Measurements from ENCODE around the gene PA2G4.
A peak's percentile ranks its signal among the peaks of the same experiment; 100 is the strongest.

PA2G4 gene

DNA sequence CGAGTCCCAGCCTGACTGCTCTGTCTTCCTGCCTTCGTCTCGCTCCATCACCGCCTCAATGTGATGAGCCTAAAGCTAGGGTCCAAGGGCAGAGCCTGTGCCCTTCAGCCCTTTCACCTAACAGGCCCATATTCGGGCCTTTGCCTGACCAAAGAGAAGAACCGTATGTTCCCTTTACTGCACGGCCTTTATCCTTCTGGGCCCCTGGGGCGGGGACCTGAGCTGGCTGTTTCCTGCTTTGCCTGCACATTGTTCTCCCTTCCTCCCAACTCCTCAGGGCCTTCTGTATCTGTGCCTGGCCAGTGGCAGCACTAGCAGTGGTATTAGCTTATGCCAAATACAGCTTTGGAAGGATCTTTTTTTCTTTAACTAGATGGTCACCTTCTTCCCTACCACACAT lies 39.5 kb downstream of the PA2G4 start:
- H3K9me3 ChIP-seq (ENCODE audit: control insufficient read depth, insufficient read depth, low read length): 0 out of 2 replicates have a peak, but pooled peaks cover 4% of the 10 kb centered on the region
- H3K27ac ChIP-seq (ENCODE audit: low read depth, low read length): no peak overlapping the region

DNA sequence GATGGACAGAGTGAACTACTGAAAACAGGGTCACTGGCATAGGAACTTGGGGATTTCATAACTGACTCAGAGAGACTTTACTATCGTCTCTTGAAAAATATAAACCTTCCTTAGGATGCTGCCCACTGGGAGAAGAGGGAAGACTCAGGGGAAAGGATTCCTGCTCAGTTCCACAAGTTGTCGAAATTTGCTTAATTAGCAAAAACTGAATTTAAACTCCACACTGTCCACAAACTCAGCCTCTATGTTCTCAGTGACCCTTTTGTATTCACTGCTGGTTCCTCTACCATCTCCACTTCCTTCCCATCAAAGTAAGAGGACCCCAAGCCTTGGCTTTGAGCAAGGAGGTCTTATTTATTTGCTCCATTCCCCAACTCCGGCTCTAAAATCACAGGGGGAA lies 40.9 kb downstream of the PA2G4 start:
- H3K4me1 ChIP-seq (ENCODE audit: control insufficient read depth, insufficient read depth, low read length): no peaks in the 10 kb centered on the region
- H3K9me3 ChIP-seq (ENCODE audit: control insufficient read depth, insufficient read depth, low read length): 0 out of 2 replicates have a peak, but pooled peaks cover 4% of the 10 kb centered on the region
- H3K36me3 ChIP-seq (ENCODE audit: control insufficient read depth, insufficient read depth, low read length): peaks cover 55% of the 10 kb centered on the region
- H3K27ac ChIP-seq (ENCODE audit: low read depth, low read length): no peak overlapping the region
- no peak overlapping the region for H3K4me3 ChIP-seq (ENCODE audit: low read depth, low read length)
- H3K27me3 ChIP-seq (ENCODE audit: control insufficient read depth, insufficient read depth, low read length): no peaks in the 10 kb centered on the region
- no peak overlapping the region for H3K9ac ChIP-seq (ENCODE audit: low read depth, low read length)

More for the DNA sequence above, 39.5 kb downstream of the PA2G4 start:
- H3K9ac ChIP-seq (ENCODE audit: low read depth, low read length): no peak overlapping the region
- no peaks in the 10 kb centered on the region for H3K4me1 ChIP-seq (ENCODE audit: control insufficient read depth, insufficient read depth, low read length)
- no peak overlapping the region for H3K4me3 ChIP-seq (ENCODE audit: low read depth, low read length)
- no peaks in the 10 kb centered on the region for H3K27me3 ChIP-seq (ENCODE audit: control insufficient read depth, insufficient read depth, low read length)
- peaks cover 62% of the 10 kb centered on the region for H3K36me3 ChIP-seq (ENCODE audit: control insufficient read depth, insufficient read depth, low read length)

DNA sequence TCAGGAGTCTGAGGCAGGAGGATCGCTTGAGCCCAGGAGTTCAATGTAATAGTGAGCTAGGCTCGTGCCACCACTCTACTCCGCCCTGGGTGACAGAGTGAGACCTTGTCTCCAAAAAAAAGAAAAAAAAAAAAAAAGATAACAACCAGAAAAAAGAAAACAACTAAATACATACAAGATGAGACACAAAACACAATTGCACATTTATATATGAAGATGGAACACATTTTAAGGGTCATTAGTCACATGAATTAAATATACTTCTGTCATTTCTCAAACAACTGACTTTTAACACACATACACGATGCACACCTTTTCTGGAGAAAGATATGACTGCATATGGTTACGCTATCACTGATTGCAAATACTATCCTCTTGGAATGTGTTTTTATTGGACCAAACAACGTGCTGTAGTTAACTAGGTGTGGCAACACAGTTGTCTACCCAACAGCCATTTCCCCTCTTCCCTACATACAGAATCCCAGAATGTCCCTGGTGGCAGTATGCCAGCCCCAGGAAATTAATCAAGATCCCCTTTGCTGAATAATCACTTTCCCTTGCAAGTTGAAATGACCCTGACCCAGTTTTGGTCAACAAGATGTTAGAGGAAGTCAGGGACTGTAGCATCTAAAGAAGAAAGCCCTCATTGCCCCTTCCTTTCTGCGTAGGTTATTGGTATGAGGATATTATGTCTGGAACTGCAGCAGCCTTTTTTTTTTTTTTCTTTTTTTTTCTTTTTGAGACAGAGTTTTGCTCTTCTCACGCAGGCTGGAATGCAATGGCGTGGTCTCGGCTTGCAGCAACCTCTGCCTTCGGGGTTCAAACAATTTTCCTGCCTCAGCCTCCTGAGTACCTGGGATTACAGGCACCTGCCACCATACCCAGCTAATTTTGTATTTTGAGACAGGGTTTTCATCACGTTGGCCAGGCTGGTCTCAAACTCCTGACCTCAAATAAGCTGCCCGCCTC lies 42.4 kb downstream of the PA2G4 start:
- Histone ChIP-seq H3K9ac (ENCODE audit: low read depth, low read length) (no peak overlapping the region), H3K4me1 (ENCODE audit: control insufficient read depth, insufficient read depth, low read length) (0 out of 2 replicates have a peak, but pooled peaks cover 3% of the 10 kb centered on the region), H3K4me3 (ENCODE audit: low read depth, low read length) (no peak overlapping the region), H3K9me3 (ENCODE audit: control insufficient read depth, insufficient read depth, low read length) (no peaks in the 10 kb centered on the region), H3K27ac (ENCODE audit: low read depth, low read length) (no peak overlapping the region), H3K36me3 (ENCODE audit: control insufficient read depth, insufficient read depth, low read length) (peaks cover 43% of the 10 kb centered on the region), H3K27me3 (ENCODE audit: control insufficient read depth, insufficient read depth, low read length) (no peaks in the 10 kb centered on the region)

DNA sequence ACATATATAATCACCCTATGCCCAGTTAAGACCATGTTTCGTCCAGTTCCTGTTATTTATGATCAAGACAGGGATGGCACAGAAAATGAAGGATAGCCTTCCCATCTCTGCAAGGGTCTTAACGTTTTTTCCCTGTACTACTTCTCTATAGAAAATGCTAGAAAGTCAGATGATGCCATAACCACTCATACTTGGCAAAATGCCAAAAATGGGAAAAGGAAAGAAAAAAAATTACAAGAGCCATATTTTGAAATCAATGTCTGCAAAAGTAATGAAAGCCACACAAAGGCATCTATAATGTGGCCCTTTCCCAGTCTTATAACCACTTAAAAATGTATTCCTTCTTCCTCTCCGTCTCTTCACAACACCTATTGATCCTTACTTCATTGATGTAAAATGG lies 46.2 kb downstream of the PA2G4 start:
- no peak overlapping the region for H3K27ac ChIP-seq (ENCODE audit: low read depth, low read length)
- H3K9ac ChIP-seq (ENCODE audit: low read depth, low read length): no peak overlapping the region
- peaks cover 22% of the 10 kb centered on the region for H3K36me3 ChIP-seq (ENCODE audit: control insufficient read depth, insufficient read depth, low read length)
- no peaks in the 10 kb centered on the region for H3K9me3 ChIP-seq (ENCODE audit: control insufficient read depth, insufficient read depth, low read length)
- H3K4me1 ChIP-seq (ENCODE audit: control insufficient read depth, insufficient read depth, low read length): peaks cover 10% of the 10 kb centered on the region; the same call in 1 of the 2 replicates
- H3K4me3 ChIP-seq (ENCODE audit: low read depth, low read length): no peak overlapping the region
- no peaks in the 10 kb centered on the region for H3K27me3 ChIP-seq (ENCODE audit: control insufficient read depth, insufficient read depth, low read length)

- H3K9me3 ChIP-seq (ENCODE audit: control insufficient read depth, insufficient read depth, low read length): no peaks in the 10 kb centered on the region
- peak overlapping the region; percentile 92 for H3K4me3 ChIP-seq (ENCODE audit: low read depth, low read length)
- H3K4me1 ChIP-seq (ENCODE audit: control insufficient read depth, insufficient read depth, low read length): peaks cover 10% of the 10 kb centered on the region; the same call in 1 of the 2 replicates
- peak overlapping the region; percentile 79 for H3K9ac ChIP-seq (ENCODE audit: low read depth, low read length)
- H3K27me3 ChIP-seq (ENCODE audit: control insufficient read depth, insufficient read depth, low read length): no peaks in the 10 kb centered on the region
- H3K36me3 ChIP-seq (ENCODE audit: control insufficient read depth, insufficient read depth, low read length): peaks cover 27% of the 10 kb centered on the region
- H3K27ac ChIP-seq (ENCODE audit: low read depth, low read length): peak overlapping the region; percentile 98
Observed at GRCh38 chr12:56151672-56152131, 47.3 kb downstream of the PA2G4 start.

DNA sequence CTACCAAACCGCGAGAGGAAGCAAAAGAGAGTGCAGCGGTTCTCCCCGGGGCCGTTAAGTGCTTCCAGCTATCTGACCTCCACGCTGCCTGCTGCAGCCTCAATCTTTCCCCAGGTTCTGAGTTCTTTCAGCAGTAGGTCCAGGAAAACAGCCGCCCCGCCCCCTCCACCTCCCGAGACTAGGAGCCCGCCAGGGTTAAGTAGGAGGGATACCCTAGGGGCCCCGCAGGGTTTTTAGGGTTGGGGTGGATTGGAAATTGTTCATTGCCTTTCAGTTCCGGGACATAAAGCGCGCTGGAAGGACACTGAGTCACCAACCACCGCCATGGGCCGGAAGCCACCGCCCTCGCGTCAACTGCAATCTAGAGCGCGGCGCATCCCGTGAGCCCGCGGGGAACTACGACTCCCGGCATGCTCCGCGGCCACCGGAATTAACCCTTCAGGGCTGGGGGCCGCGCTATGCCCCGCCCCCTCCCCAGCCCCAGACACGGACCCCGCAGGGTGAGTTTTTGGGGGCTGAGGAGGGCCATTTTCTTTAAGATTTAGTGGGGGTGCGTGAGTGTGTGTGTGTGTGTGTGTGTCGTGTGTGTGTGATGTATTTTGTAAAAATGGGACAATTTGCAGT lies 47.9 kb downstream of the PA2G4 start, which contains the start of gene MYL6B:
Gene MYL6B, plus strand, starts transcription at position 456 of the 624 bp plus-strand sequence. CDS start 1,332 bp downstream, outside the sequence.
- peaks cover 10% of the 10 kb centered on the region; the same call in 1 of the 2 replicates for H3K4me1 ChIP-seq (ENCODE audit: control insufficient read depth, insufficient read depth, low read length)
- no peaks in the 10 kb centered on the region for H3K27me3 ChIP-seq (ENCODE audit: control insufficient read depth, insufficient read depth, low read length)
- H3K36me3 ChIP-seq (ENCODE audit: control insufficient read depth, insufficient read depth, low read length): peaks cover 27% of the 10 kb centered on the region
- H3K4me3 ChIP-seq (ENCODE audit: low read depth, low read length): peak within 1 kb of the TSS; percentile 92
- H3K27ac ChIP-seq (ENCODE audit: low read depth, low read length): peak within 1 kb of the TSS; percentile 98
- peak within 1 kb of the TSS; percentile 79 for H3K9ac ChIP-seq (ENCODE audit: low read depth, low read length)
- no peaks in the 10 kb centered on the region for H3K9me3 ChIP-seq (ENCODE audit: control insufficient read depth, insufficient read depth, low read length)

- H3K4me3 ChIP-seq (ENCODE audit: low read depth, low read length): peak overlapping the region; percentile 92
- no peaks in the 10 kb centered on the region for H3K27me3 ChIP-seq (ENCODE audit: control insufficient read depth, insufficient read depth, low read length)
- H3K27ac ChIP-seq (ENCODE audit: low read depth, low read length): peak overlapping the region; percentile 98
- H3K9me3 ChIP-seq (ENCODE audit: control insufficient read depth, insufficient read depth, low read length): no peaks in the 10 kb centered on the region
- peaks cover 10% of the 10 kb centered on the region; the same call in 1 of the 2 replicates for H3K4me1 ChIP-seq (ENCODE audit: control insufficient read depth, insufficient read depth, low read length)
- peak overlapping the region; percentile 72 for H3K9ac ChIP-seq (ENCODE audit: low read depth, low read length)
- peaks cover 27% of the 10 kb centered on the region for H3K36me3 ChIP-seq (ENCODE audit: control insufficient read depth, insufficient read depth, low read length)
Observed at GRCh38 chr12:56152756-56153677, 48.7 kb downstream of the PA2G4 start.

DNA sequence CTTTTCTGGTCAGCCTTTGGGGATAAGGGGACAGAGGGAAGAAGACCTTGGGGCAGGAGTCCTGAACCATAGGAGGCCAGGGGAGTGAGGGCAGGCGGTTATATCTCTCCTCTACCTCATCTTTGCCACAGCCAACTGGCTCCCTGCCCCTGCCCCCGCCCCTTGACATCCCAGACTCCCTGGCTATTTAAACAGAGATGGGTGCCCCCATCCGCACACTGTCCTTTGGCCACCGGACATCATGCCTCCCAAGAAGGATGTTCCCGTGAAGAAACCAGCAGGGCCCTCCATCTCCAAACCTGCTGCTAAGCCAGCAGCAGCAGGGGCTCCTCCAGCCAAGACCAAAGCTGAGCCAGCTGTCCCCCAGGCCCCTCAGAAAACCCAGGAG lies 49.3 kb downstream of the PA2G4 start:
- Histone ChIP-seq H3K36me3 (ENCODE audit: control insufficient read depth, insufficient read depth, low read length) (peaks cover 27% of the 10 kb centered on the region), H3K9me3 (ENCODE audit: control insufficient read depth, insufficient read depth, low read length) (no peaks in the 10 kb centered on the region), H3K27ac (ENCODE audit: low read depth, low read length) (no peak overlapping the region), H3K4me3 (ENCODE audit: low read depth, low read length) (peak overlapping the region; percentile 92; the same call in 1 of the 2 replicates), H3K27me3 (ENCODE audit: control insufficient read depth, insufficient read depth, low read length) (no peaks in the 10 kb centered on the region), H3K9ac (ENCODE audit: low read depth, low read length) (no peak overlapping the region), H3K4me1 (ENCODE audit: control insufficient read depth, insufficient read depth, low read length) (peaks cover 10% of the 10 kb centered on the region; the same call in 1 of the 2 replicates)

DNA sequence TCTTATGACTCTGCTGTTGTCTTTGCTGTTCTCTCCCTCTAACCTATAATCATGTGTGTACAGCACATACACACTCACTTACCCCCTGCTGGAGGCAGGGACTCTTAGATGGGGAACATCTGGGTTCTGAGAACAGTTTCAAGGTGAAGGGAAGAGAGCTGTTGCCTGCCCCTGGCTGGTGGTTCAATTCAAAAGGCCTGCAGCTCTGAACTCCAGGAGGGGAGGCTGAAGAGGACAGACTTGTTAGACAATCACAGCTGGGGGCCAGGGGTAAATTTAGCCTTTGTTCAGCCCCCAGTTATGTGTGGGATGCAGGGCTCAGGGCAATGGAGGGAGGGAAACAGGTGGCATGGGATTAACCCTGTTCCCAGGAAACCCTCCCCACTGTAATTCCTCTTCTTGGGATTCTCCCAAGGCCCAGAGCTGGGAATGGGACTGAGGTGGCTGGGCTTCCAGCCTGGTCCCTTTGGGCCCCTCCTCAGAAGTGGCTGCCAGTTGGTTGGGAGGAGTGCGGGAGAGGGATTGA lies 50.0 kb downstream of the PA2G4 start:
- Histone ChIP-seq H3K36me3 (ENCODE audit: control insufficient read depth, insufficient read depth, low read length) (peaks cover 28% of the 10 kb centered on the region), H3K27me3 (ENCODE audit: control insufficient read depth, insufficient read depth, low read length) (no peaks in the 10 kb centered on the region), H3K4me1 (ENCODE audit: control insufficient read depth, insufficient read depth, low read length) (peaks cover 12% of the 10 kb centered on the region), H3K4me3 (ENCODE audit: low read depth, low read length) (no peak overlapping the region), H3K9ac (ENCODE audit: low read depth, low read length) (no peak overlapping the region), H3K9me3 (ENCODE audit: control insufficient read depth, insufficient read depth, low read length) (no peaks in the 10 kb centered on the region), H3K27ac (ENCODE audit: low read depth, low read length) (peak overlapping the region; percentile 18)

GRCh38 chr12:56154818-56155217 lies 50.5 kb downstream of the PA2G4 start:
- peaks cover 30% of the 10 kb centered on the region for H3K36me3 ChIP-seq (ENCODE audit: control insufficient read depth, insufficient read depth, low read length)
- H3K9me3 ChIP-seq (ENCODE audit: control insufficient read depth, insufficient read depth, low read length): no peaks in the 10 kb centered on the region
- peak overlapping the region; percentile 18 for H3K27ac ChIP-seq (ENCODE audit: low read depth, low read length)
- H3K4me1 ChIP-seq (ENCODE audit: control insufficient read depth, insufficient read depth, low read length): peaks cover 17% of the 10 kb centered on the region
- H3K9ac ChIP-seq (ENCODE audit: low read depth, low read length): no peak overlapping the region
- H3K27me3 ChIP-seq (ENCODE audit: control insufficient read depth, insufficient read depth, low read length): no peaks in the 10 kb centered on the region
- H3K4me3 ChIP-seq (ENCODE audit: low read depth, low read length): no peak overlapping the region

Data from HUES48 (cell line).